Small intestine (tissue), 7 donors: ENCODE results near the gene CLCNKB. TPM values are rescaled to one million over a fixed set of nuclear protein-coding genes. Genes with fewer than 3 reads are reported as not detected.
"Not testable (repeated sequence)": the region's sequence is repeated elsewhere in the genome, so short reads cannot be mapped to it uniquely, and the experiment has no call there.

Experiments
- DNase-seq, 2 donors: peaks; one replicate each; pipeline versions ENCODE4 v3.0.0 to v3.0.0-alpha.2; 2013
- FAIRE-seq: peaks from 2 replicates; lab custom pipeline; 2012; peaks lifted over from hg19 to GRCh38; lab: Jason Lieb, UNC
- H3K27ac ChIP-seq, 3 donors: one replicate each; pipeline ENCODE4 v1.5.1; 2013; ENCODE audit warnings: low read length in 2 of 3, mild to moderate bottlenecking in 2 of 3, control low read depth in 1 of 3, inconsistent platforms in 1 of 3, low read depth in 1 of 3, moderate library complexity in 1 of 3
- H3K27me3 ChIP-seq, 3 donors: one replicate each; pipeline ENCODE4 v1.6.1; 2013; ENCODE audit warnings: low read length in 3 of 3, inconsistent platforms in 1 of 3; ENCODE audit not compliant: control insufficient read depth in 3 of 3, insufficient read depth in 3 of 3
- H3K36me3 ChIP-seq, 3 donors: one replicate each; pipeline ENCODE4 v1.6.1; 2013; ENCODE audit warnings: low read length in 3 of 3, inconsistent platforms in 1 of 3, low read depth in 1 of 3, mild to moderate bottlenecking in 1 of 3, moderate library complexity in 1 of 3; ENCODE audit not compliant: control insufficient read depth in 3 of 3, insufficient read depth in 2 of 3
- H3K4me1 ChIP-seq, 3 donors: one replicate each; pipeline ENCODE4 v1.6.1; 2013; ENCODE audit warnings: low read length in 2 of 3, inconsistent platforms in 1 of 3, low read depth in 1 of 3, mild to moderate bottlenecking in 1 of 3, moderate library complexity in 1 of 3; ENCODE audit not compliant: control insufficient read depth in 3 of 3, insufficient read depth in 2 of 3
- H3K4me3 ChIP-seq, 3 donors: one replicate each; pipeline ENCODE4 v1.5.1; 2013; ENCODE audit warnings: low read length in 3 of 3, control low read depth in 1 of 3, inconsistent platforms in 1 of 3, low read depth in 1 of 3, mild to moderate bottlenecking in 1 of 3, moderate library complexity in 1 of 3
- H3K9me3 ChIP-seq, 2 donors: one replicate each; pipeline ENCODE4 v1.6.1; 2013; ENCODE audit warnings: low read depth in 1 of 2, low read length in 1 of 2; ENCODE audit not compliant: control insufficient read depth in 2 of 2, insufficient read depth in 1 of 2
- WGBS, 3 donors: extraction: QIAGEN DNeasy Blood & Tissue Kit; methylation state at CpG; one replicate each; pipeline ENCODE4 v1.1.7; 2013; 5-methylcytosine and 5-hydroxymethylcytosine counted together
- polyA plus RNA-seq, 4 donors: library from polyadenylated mRNA; stranded (reverse) in 3 of 4; unstranded in 1 of 4; fragments of 200-250 nt in 3 of 4; fragments of 120-200 nt in 1 of 4; gene quantifications; one replicate each; pipeline versions ENCODE4 v1.2.1 to v1.2.3, GENCODE V29; 2013
- donor health status: healthy with polysubstance abuse.
- donor health status: control.
- donor health status: control.
- donor health status: Bipolar disorder and iron deficiency.
- donor health status: healthy.

Gene CLCNKB
- polyA plus RNA-seq, 4 donors, result 0.04 to 0.19 TPM; not detected in 2

GRCh38 chr1:16056521-16056912 is 12.9 kb downstream of the CLCNKB start:
- not testable (repeated sequence) for H3K9me3 ChIP-seq, H3K4me3 ChIP-seq, DNase-seq, H3K27me3 ChIP-seq, H3K36me3 ChIP-seq, H3K27ac ChIP-seq, FAIRE-seq
- 40 to 55% (median 44%) methylated on average over 2 to 4 of the region's 4 CpGs for WGBS, 3 donors
- H3K4me1 ChIP-seq, result peaks cover 0 to 13% (median 0%) of the 10 kb centered on the region in 3 donors

- H3K4me3 ChIP-seq, H3K36me3 ChIP-seq, DNase-seq, H3K27ac ChIP-seq, FAIRE-seq, H3K27me3 ChIP-seq, H3K9me3 ChIP-seq: not testable (repeated sequence)
- H3K4me1 ChIP-seq, result peaks cover 0 to 13% (median 0%) of the 10 kb centered on the region in 3 donors
- 62 to 68% (median 68%) methylated on average over 4 to 7 of the region's 7 CpGs for WGBS, 3 donors
Measured at GRCh38 chr1:16057314-16057915, 13.8 kb downstream of the CLCNKB start.

- H3K27ac ChIP-seq, FAIRE-seq, DNase-seq, H3K9me3 ChIP-seq, H3K27me3 ChIP-seq, H3K36me3 ChIP-seq, H3K4me3 ChIP-seq: not testable (repeated sequence)
- 61 to 69% (median 61%) methylated on average over 12 to 17 of the region's 20 CpGs for WGBS, 3 donors
- peaks cover 0 to 13% (median 0%) of the 10 kb centered on the region in 3 donors for H3K4me1 ChIP-seq
Measured at GRCh38 chr1:16058394-16059120, 15.0 kb downstream of the CLCNKB start.

- Histone ChIP-seq H3K4me1 (peaks cover 0 to 29% (median 0%) of the 10 kb centered on the region in 3 donors), H3K27ac (no peak overlapping the region), H3K4me3 (no peak overlapping the region), H3K9me3 (no peaks in the 10 kb centered on the region), H3K36me3 (no peaks in the 10 kb centered on the region), H3K27me3 (no peaks in the 10 kb centered on the region)
- FAIRE-seq (no peak), DNase-seq (no peak)
- WGBS, 3 donors, result 19 to 55% (median 49%) methylated on average over 2 to 3 of the region's 3 CpGs
Measured at GRCh38 chr1:16061266-16061665, 17.7 kb downstream of the CLCNKB start.

- peaks cover 0 to 37% (median 0%) of the 10 kb centered on the region in 3 donors for H3K4me1 ChIP-seq
- not testable (repeated sequence) for H3K27me3 ChIP-seq, H3K27ac ChIP-seq, H3K36me3 ChIP-seq, H3K4me3 ChIP-seq, H3K9me3 ChIP-seq, DNase-seq, FAIRE-seq
- WGBS, 3 donors, result 72 to 83% (median 78%) methylated on average over 16 to 18 of the region's 18 CpGs
Measured at GRCh38 chr1:16061989-16062686, 18.6 kb downstream of the CLCNKB start.

GRCh38 chr1:16062687-16063075 is 19.1 kb downstream of the CLCNKB start:
- H3K27ac ChIP-seq, H3K4me3 ChIP-seq, H3K36me3 ChIP-seq, DNase-seq, H3K9me3 ChIP-seq, H3K27me3 ChIP-seq, FAIRE-seq: not testable (repeated sequence)
- WGBS, 3 donors, result 83 to 88% (median 87%) methylated on average over 9 of the region's 9 CpGs
- peaks cover 0 to 42% (median 0%) of the 10 kb centered on the region in 3 donors for H3K4me1 ChIP-seq

- Histone ChIP-seq H3K9me3 (no peaks in the 10 kb centered on the region), H3K27me3 (no peaks in the 10 kb centered on the region), H3K4me1 (peaks cover 0 to 49% (median 0%) of the 10 kb centered on the region in 3 donors), H3K27ac (no peak overlapping the region), H3K4me3 (no peak overlapping the region), H3K36me3 (no peaks in the 10 kb centered on the region)
- FAIRE-seq (no peak), DNase-seq (no peak)
- WGBS, 3 donors, result 87 to 92% (median 91%) methylated on average over 15 of the region's 15 CpGs
Measured at GRCh38 chr1:16063226-16063829, 19.7 kb downstream of the CLCNKB start.

- H3K9me3 ChIP-seq, result no peaks in the 10 kb centered on the region
- no peak for DNase-seq
- no peak overlapping the region for H3K4me3 ChIP-seq
- 59 to 75% (median 59%) methylated on average over 9 of the region's 9 CpGs for WGBS, 3 donors
- no peaks in the 10 kb centered on the region for H3K27me3 ChIP-seq
- no peak for FAIRE-seq
- H3K27ac ChIP-seq, result no peak overlapping the region
- H3K4me1 ChIP-seq, result peaks cover 0 to 54% (median 0%) of the 10 kb centered on the region in 3 donors
- no peaks in the 10 kb centered on the region for H3K36me3 ChIP-seq
Measured at GRCh38 chr1:16063921-16064320, 20.3 kb downstream of the CLCNKB start.
